Measurements from ENCODE around the gene ZNHIT3.

GRCh38 chr17:36525888-36526287 is 39.4 kb downstream of the ZNHIT3 start:
- TF ChIP-seq CTCF (IDR thresholded peaks at IDR 0.05 in 8 of 11, conservative IDR thresholded peaks at IDR 0.05 in 3 of 11) (no peak), POLR2AphosphoS5 (IDR thresholded peaks at IDR 0.05) (no peak)

All from spleen (tissue), 7 donors.